ENCODE results near the gene ZNF718. TPM values are rescaled to one million over a fixed set of nuclear protein-coding genes. Genes with fewer than 3 reads are reported as not detected.
"Not testable (repeated sequence)": the region's sequence is repeated elsewhere in the genome, so short reads cannot be mapped to it uniquely, and the experiment has no call there.

ZNF718 gene
- 1 to 10 TPM; 8.8 to 8.9 TPM for total RNA-seq

- Mint-ChIP-seq H3K27me3 (no peaks in the 10 kb centered on the region), H3K4me3 (peak within 1 kb of the TSS; percentile 97), H3K27ac (peak within 1 kb of the TSS; percentile 97), H3K36me3 (ENCODE audit: low read depth) (peaks cover 57% of the 10 kb centered on the region), H3K4me1 (peaks cover 34% of the 10 kb centered on the region), H3K9me3 (peaks cover 24% of the 10 kb centered on the region)
- ChIA-PET POLR2A (interaction anchor here (0.6 to 2.9 kb wide), 24 partner anchors 9 to 1124 kb away, joined by 3 to 34 read pairs (median 5); partner anchors contain the start of genes ATP5ME, GAK, MYL5 and PIGG), CTCF (interaction anchor here (1.0 to 1.7 kb wide), 5 partner anchors 14 to 549 kb away, joined by 3 to 7 read pairs (median 3); partner anchors contain the start of genes ATP5ME, MYL5 and ZNF595)
- peak; percentile 95 for DNase-seq
Measured at GRCh38 chr4:124275-125081, at the start of gene ZNF718. Gene ZNF718 (plus strand): TSS chr4:124501. CDS start chr4:124671, 170 bp downstream.

- CTCF ChIA-PET: no interaction called here
- peaks cover 59% of the 10 kb centered on the region for H3K9me3 Mint-ChIP-seq
Measured at GRCh38 chr4:85951-86350, 38.4 kb upstream of the ZNF718 start.

GRCh38 chr4:86559-87324, 37.6 kb upstream of the ZNF718 start:
- H3K27ac Mint-ChIP-seq, H3K4me3 Mint-ChIP-seq, DNase-seq, CTCF ChIA-PET, H3K4me1 Mint-ChIP-seq, H3K27me3 Mint-ChIP-seq, POLR2A ChIA-PET: not testable (repeated sequence)
- peaks cover 51% of the 10 kb centered on the region for H3K36me3 Mint-ChIP-seq (ENCODE audit: low read depth)
- peaks cover 60% of the 10 kb centered on the region for H3K9me3 Mint-ChIP-seq

More at GRCh38 chr4:85951-86350, 38.4 kb upstream of the ZNF718 start:
- Mint-ChIP-seq H3K4me1 (no peaks in the 10 kb centered on the region), H3K27me3 (no peaks in the 10 kb centered on the region), H3K36me3 (ENCODE audit: low read depth) (peaks cover 53% of the 10 kb centered on the region), H3K27ac (no peak overlapping the region), H3K4me3 (no peak overlapping the region)
- POLR2A ChIA-PET: no interaction called here
- no peak for DNase-seq

- no peaks in the 10 kb centered on the region for H3K4me1 Mint-ChIP-seq
- POLR2A ChIA-PET: no interaction called here
- H3K27me3 Mint-ChIP-seq: no peaks in the 10 kb centered on the region
- no peak overlapping the region for H3K4me3 Mint-ChIP-seq
- no peak for DNase-seq
- peaks cover 7% of the 10 kb centered on the region for H3K36me3 Mint-ChIP-seq (ENCODE audit: low read depth)
- CTCF ChIA-PET: interaction anchor here (1.2 kb wide), 1 partner anchor 10 kb away, joined by 3 read pairs; no protein-coding TSS in a partner anchor
- H3K27ac Mint-ChIP-seq: no peak overlapping the region
- H3K9me3 Mint-ChIP-seq: peaks cover 51% of the 10 kb centered on the region
Measured at GRCh38 chr4:98386-98785, 25.9 kb upstream of the ZNF718 start.

- Mint-ChIP-seq H3K4me1 (no peaks in the 10 kb centered on the region), H3K4me3 (no peak overlapping the region), H3K27ac (no peak overlapping the region), H3K36me3 (ENCODE audit: low read depth) (peaks cover 9% of the 10 kb centered on the region), H3K27me3 (no peaks in the 10 kb centered on the region), H3K9me3 (peaks cover 45% of the 10 kb centered on the region)
- DNase-seq: no peak
- CTCF ChIA-PET: no interaction called here
- POLR2A ChIA-PET: no interaction called here
Measured at GRCh38 chr4:99863-100262, 24.4 kb upstream of the ZNF718 start.

- POLR2A ChIA-PET: no interaction called here
- peaks cover 19% of the 10 kb centered on the region for H3K27me3 Mint-ChIP-seq
- peaks cover 73% of the 10 kb centered on the region for H3K9me3 Mint-ChIP-seq
- H3K4me3 Mint-ChIP-seq: no peak overlapping the region
- H3K4me1 Mint-ChIP-seq: no peaks in the 10 kb centered on the region
- DNase-seq: no peak
- peaks cover 19% of the 10 kb centered on the region for H3K36me3 Mint-ChIP-seq (ENCODE audit: low read depth)
- H3K27ac Mint-ChIP-seq: no peak overlapping the region
- CTCF ChIA-PET: no interaction called here
Measured at GRCh38 chr4:107083-107443, 17.2 kb upstream of the ZNF718 start.

- H3K36me3 Mint-ChIP-seq (ENCODE audit: low read depth): peaks cover 19% of the 10 kb centered on the region
- peaks cover 69% of the 10 kb centered on the region for H3K9me3 Mint-ChIP-seq
- H3K27me3 Mint-ChIP-seq: peaks cover 19% of the 10 kb centered on the region
- H3K4me1 Mint-ChIP-seq: no peaks in the 10 kb centered on the region
- DNase-seq: no peak
- no peak overlapping the region for H3K4me3 Mint-ChIP-seq
- ChIA-PET POLR2A (no interaction called here), CTCF (no interaction called here)
- H3K27ac Mint-ChIP-seq: no peak overlapping the region
Measured at GRCh38 chr4:107444-108429, 16.6 kb upstream of the ZNF718 start.

- Mint-ChIP-seq H3K9me3 (peaks cover 62% of the 10 kb centered on the region), H3K27ac (no peak overlapping the region), H3K36me3 (ENCODE audit: low read depth) (peaks cover 11% of the 10 kb centered on the region), H3K27me3 (peaks cover 12% of the 10 kb centered on the region), H3K4me3 (no peak overlapping the region), H3K4me1 (no peaks in the 10 kb centered on the region)
- ChIA-PET POLR2A (no interaction called here), CTCF (no interaction called here)
- DNase-seq: no peak
Measured at GRCh38 chr4:112771-113170, 11.5 kb upstream of the ZNF718 start.

- no peak overlapping the region for H3K4me3 Mint-ChIP-seq
- H3K36me3 Mint-ChIP-seq (ENCODE audit: low read depth): peaks cover 7% of the 10 kb centered on the region
Measured at GRCh38 chr4:113732-114131, 10.6 kb upstream of the ZNF718 start.

GRCh38 chr4:114149-114548, 10.2 kb upstream of the ZNF718 start:
- ChIA-PET POLR2A (no interaction called here), CTCF (no interaction called here)
- peaks cover 3% of the 10 kb centered on the region for H3K36me3 Mint-ChIP-seq (ENCODE audit: low read depth)
- no peak overlapping the region for H3K4me3 Mint-ChIP-seq
- no peak overlapping the region for H3K27ac Mint-ChIP-seq
- no peaks in the 10 kb centered on the region for H3K4me1 Mint-ChIP-seq
- peaks cover 2% of the 10 kb centered on the region for H3K27me3 Mint-ChIP-seq
- H3K9me3 Mint-ChIP-seq: peaks cover 56% of the 10 kb centered on the region
- no peak for DNase-seq

More at GRCh38 chr4:113732-114131, 10.6 kb upstream of the ZNF718 start:
- CTCF ChIA-PET: no interaction called here
- POLR2A ChIA-PET: no interaction called here
- Mint-ChIP-seq H3K9me3 (peaks cover 59% of the 10 kb centered on the region), H3K4me1 (no peaks in the 10 kb centered on the region), H3K27ac (no peak overlapping the region), H3K27me3 (peaks cover 6% of the 10 kb centered on the region)
- no peak for DNase-seq

GRCh38 chr4:116499-116898, 7.8 kb upstream of the ZNF718 start:
- H3K27me3 Mint-ChIP-seq: no peaks in the 10 kb centered on the region
- CTCF ChIA-PET: no interaction called here

GRCh38 chr4:120616-121015, 3.7 kb upstream of the ZNF718 start:
- Mint-ChIP-seq H3K36me3 (ENCODE audit: low read depth) (peaks cover 45% of the 10 kb centered on the region), H3K9me3 (peaks cover 37% of the 10 kb centered on the region), H3K4me1 (peaks cover 29% of the 10 kb centered on the region), H3K27me3 (no peaks in the 10 kb centered on the region), H3K4me3 (no peak overlapping the region), H3K27ac (peak overlapping the region; percentile 86)
- no peak for DNase-seq
- POLR2A ChIA-PET: no interaction called here
- CTCF ChIA-PET: no interaction called here

More at GRCh38 chr4:116499-116898, 7.8 kb upstream of the ZNF718 start:
- POLR2A ChIA-PET: interaction anchor here (1.1 kb wide), 1 partner anchor 8 kb away, joined by 4 read pairs; the partner anchor contains the start of gene ZNF718
- no peak for DNase-seq
- Mint-ChIP-seq H3K4me3 (no peak overlapping the region), H3K27ac (no peak overlapping the region), H3K4me1 (peaks cover 10% of the 10 kb centered on the region), H3K36me3 (ENCODE audit: low read depth) (peaks cover 14% of the 10 kb centered on the region), H3K9me3 (peaks cover 48% of the 10 kb centered on the region)
